Esophagus squamous epithelium (tissue), 4 donors: Measurements from ENCODE around the gene CRACDL.

Experiments used
- POLR2A ChIP-seq, 4 donors: fragments of 450-650 bp; IDR thresholded peaks; one replicate each; pipeline ENCODE4 v1.6.1; 2017; ENCODE audit warnings: antibody characterized with exemption in 4 of 4, mild to moderate bottlenecking in 4 of 4, moderate library complexity in 3 of 4
- TF ChIP-seq, protein P1 (sequence below), 6 experiments: fragments of 450-650 bp in 4 of 6; fragments of 200-600 bp in 2 of 6; sonication (generic) in 2 of 6; IDR thresholded peaks; one replicate each; pipeline ENCODE4 v1.5.1; 2016 to 2019; ENCODE audit warnings: antibody characterized with exemption in 6 of 6, mild to moderate bottlenecking in 4 of 6, moderate library complexity in 4 of 6

DNA sequence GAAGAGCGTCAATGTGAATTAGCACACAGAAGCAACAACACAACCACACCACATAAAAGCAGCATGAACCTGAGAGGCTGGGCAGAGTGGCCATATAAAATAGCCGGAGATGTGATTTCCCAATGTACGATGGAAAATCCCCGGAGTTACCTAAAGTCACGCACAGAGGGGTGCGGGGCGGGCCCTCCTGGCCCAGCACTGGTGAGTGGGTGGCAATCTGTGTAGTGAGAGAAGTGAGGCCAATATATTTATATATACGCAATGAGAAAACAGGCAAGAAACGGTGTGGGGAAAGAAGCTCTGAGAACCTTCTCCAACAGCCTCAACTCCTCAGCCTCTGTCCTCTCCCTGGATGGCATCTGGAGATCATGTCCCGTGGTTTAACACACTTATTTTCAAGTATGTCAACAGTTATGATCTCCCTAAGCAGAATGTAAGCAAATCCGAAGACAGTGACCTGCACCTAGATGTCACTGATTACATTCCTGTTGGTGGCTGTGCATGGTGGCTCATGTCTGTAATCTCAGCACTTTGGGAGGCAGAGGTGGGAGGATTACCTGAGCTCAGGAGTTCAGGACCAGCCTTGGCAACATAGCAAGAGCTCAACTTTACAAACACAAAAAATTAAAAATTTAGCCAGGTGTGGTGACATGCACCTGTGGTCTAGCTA lies 41.6 kb downstream of the CRACDL start:
- no peak for TF ChIP-seq POLR2A (IDR thresholded peaks at IDR 0.05)
- TF ChIP-seq, protein P1, sequence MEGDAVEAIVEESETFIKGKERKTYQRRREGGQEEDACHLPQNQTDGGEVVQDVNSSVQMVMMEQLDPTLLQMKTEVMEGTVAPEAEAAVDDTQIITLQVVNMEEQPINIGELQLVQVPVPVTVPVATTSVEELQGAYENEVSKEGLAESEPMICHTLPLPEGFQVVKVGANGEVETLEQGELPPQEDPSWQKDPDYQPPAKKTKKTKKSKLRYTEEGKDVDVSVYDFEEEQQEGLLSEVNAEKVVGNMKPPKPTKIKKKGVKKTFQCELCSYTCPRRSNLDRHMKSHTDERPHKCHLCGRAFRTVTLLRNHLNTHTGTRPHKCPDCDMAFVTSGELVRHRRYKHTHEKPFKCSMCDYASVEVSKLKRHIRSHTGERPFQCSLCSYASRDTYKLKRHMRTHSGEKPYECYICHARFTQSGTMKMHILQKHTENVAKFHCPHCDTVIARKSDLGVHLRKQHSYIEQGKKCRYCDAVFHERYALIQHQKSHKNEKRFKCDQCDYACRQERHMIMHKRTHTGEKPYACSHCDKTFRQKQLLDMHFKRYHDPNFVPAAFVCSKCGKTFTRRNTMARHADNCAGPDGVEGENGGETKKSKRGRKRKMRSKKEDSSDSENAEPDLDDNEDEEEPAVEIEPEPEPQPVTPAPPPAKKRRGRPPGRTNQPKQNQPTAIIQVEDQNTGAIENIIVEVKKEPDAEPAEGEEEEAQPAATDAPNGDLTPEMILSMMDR (IDR thresholded peaks at IDR 0.05): no peak
